Measurements from ENCODE around the gene ANKH.

The ANKH gene

DNA sequence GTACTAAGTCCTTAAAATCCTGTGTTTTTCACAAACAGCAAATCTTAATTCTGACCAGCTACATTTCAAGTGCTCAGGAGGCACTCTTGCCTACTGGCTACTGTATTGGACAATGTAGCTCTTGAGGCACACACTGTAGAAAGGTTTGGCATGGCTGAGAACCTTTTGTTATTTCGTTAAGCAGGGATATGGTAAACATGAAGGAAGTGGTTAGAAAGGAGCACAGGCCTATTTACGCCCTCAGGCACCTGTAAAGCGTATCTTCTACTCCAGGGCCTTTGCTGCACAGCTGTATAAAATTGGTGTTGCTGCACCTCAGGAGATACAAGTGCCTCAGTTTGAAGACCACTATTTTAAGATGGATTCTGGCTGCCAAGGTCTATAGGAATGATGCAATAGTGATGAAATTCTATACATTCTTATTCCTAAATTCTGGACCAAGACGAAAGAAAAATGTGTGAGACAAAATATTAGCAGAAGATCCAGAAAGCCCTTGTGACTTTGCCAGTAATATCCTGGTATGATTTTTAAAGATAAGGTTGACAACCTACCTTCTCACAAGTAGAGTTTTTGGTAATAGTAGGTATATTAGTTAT is 216.3 kb downstream of the ANKH start:
- no peak for DNase-seq

Data from CD4-positive, alpha-beta T cell treated with Interleukin-4 for 4 hours (primary cell).